PC-3 (cell line): Measurements from ENCODE around the gene TTC23.

Experiments
- CTCF ChIP-seq: fragments of 300-600 bp; sonication (generic); conservative IDR thresholded peaks from 2 replicates; pipeline ENCODE4 v1.5.1; 2017; ENCODE audit warnings: antibody characterized with exemption, low read depth, mild to moderate bottlenecking, low read length
- EZH2 ChIP-seq: fragments of 300-600 bp; sonication (generic); IDR thresholded peaks from one replicate; pipeline ENCODE4 v1.6.1; 2017; ENCODE audit warnings: antibody characterized with exemption, mild to moderate bottlenecking, low read length; ENCODE audit not compliant: unreplicated experiment
- EZH2phosphoT487 ChIP-seq: fragments of 300-600 bp; sonication (generic); IDR thresholded peaks from 2 replicates; pipeline ENCODE4 v1.6.1; 2018; ENCODE audit warnings: mild to moderate bottlenecking, antibody characterized with exemption, low read length, borderline replicate concordance

- TF ChIP-seq EZH2phosphoT487 (no peak), CTCF (no peak), EZH2 (no peak)
These were observed 158.4 kb downstream of the TTC23 start for GRCh38 chr15:99090938-99091337.
